ENCODE measurements around the gene LETMD1. TPM values are rescaled to one million over a fixed set of nuclear protein-coding genes. Genes with fewer than 3 reads are reported as not detected.

Gene LETMD1
- total RNA-seq, 1 donor from 2014 or later, result 25.3 TPM

DNA sequence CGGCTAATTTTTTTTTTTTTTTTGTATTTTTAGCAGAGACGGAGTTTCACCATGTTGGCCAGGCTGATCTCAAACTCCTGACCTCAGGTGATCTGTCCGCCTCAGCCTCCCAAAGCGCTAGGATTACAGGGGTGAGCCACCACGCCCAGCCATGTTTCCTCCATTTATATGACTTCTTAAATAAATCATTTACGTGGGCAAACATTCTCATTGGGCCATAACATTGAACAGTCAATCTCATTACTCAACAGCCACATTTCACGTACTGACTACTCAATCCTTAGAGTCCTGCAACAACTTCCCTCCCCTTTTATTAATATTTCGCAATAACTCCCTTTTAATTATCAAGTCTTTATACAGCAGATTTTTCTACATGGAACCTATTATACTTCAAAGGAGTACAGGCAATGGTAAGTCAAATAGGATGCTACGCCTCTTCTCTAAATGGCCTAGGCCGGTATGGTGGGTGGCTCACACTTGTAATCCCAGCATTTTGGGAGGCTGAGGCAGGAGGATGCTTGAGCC lies 42.6 kb downstream of the LETMD1 start:
- Mint-ChIP-seq H3K27me3 (ENCODE audit: low read depth) (no peaks in the 10 kb centered on the region), H3K27ac (ENCODE audit: unreplicated experiment) (no peak overlapping the region), H3K4me3 (ENCODE audit: unreplicated experiment) (no peak overlapping the region), H3K9me3 (ENCODE audit: low read depth) (no peaks in the 10 kb centered on the region), H3K4me1 (ENCODE audit: low read depth) (no peaks in the 10 kb centered on the region), H3K36me3 (ENCODE audit: low read depth) (peaks cover 8% of the 10 kb centered on the region)
- no peak for DNase-seq (ENCODE audit: low spot score)
- TF ChIP-seq, protein P1, sequence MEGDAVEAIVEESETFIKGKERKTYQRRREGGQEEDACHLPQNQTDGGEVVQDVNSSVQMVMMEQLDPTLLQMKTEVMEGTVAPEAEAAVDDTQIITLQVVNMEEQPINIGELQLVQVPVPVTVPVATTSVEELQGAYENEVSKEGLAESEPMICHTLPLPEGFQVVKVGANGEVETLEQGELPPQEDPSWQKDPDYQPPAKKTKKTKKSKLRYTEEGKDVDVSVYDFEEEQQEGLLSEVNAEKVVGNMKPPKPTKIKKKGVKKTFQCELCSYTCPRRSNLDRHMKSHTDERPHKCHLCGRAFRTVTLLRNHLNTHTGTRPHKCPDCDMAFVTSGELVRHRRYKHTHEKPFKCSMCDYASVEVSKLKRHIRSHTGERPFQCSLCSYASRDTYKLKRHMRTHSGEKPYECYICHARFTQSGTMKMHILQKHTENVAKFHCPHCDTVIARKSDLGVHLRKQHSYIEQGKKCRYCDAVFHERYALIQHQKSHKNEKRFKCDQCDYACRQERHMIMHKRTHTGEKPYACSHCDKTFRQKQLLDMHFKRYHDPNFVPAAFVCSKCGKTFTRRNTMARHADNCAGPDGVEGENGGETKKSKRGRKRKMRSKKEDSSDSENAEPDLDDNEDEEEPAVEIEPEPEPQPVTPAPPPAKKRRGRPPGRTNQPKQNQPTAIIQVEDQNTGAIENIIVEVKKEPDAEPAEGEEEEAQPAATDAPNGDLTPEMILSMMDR (IDR thresholded peaks at IDR 0.05), result no peak

DNA sequence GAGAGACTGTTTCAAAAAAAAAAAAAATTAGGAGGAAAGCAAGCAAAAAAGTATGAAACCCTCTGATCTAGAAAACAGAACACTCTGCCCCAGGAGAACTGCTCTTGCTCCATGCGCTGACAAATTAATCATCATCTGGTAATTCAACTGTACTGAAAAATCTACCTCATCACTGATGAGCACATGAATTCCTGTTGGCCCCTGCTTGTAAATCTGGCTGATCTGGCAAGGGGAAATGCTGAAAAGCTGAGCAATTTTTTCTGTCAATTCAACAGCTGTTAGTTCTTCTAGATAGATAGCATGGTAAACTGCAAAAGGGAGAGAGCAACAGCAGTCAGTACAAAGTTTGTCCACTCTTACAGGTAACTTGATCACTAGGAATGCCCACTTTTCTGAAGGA lies 50.5 kb downstream of the LETMD1 start:
- Mint-ChIP-seq H3K4me3 (ENCODE audit: unreplicated experiment) (no peak overlapping the region), H3K27ac (ENCODE audit: unreplicated experiment) (no peak overlapping the region), H3K4me1 (ENCODE audit: low read depth) (no peaks in the 10 kb centered on the region), H3K27me3 (ENCODE audit: low read depth) (no peaks in the 10 kb centered on the region), H3K36me3 (ENCODE audit: low read depth) (peaks cover 28% of the 10 kb centered on the region), H3K9me3 (ENCODE audit: low read depth) (no peaks in the 10 kb centered on the region)
- DNase-seq (ENCODE audit: low spot score), result no peak
- TF ChIP-seq, protein P1 (IDR thresholded peaks at IDR 0.05), result no peak

DNA sequence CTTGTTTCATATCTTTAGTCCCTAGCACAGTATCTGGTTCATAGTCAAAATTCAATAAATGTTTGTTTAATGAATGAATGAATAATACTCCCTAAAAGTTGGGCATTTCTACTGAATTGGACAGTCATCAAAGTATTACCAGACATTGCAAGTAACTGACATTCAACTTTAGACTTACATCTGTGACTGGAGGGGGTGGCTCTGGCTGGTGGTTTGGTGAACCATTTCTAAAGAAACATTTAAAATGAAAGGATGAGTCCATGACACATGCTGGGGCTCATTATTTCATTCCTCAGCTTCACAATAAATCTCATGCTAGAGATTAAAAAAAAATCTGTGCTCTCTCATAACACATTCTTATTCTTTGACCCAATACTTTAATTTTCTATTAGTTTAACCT lies 55.9 kb downstream of the LETMD1 start:
- DNase-seq (ENCODE audit: low spot score), result no peak
- no peaks in the 10 kb centered on the region for H3K27me3 Mint-ChIP-seq (ENCODE audit: low read depth)
- H3K4me1 Mint-ChIP-seq (ENCODE audit: low read depth), result no peaks in the 10 kb centered on the region
- no peak overlapping the region for H3K4me3 Mint-ChIP-seq (ENCODE audit: unreplicated experiment)
- TF ChIP-seq, protein P1 (IDR thresholded peaks at IDR 0.05), result no peak
- H3K36me3 Mint-ChIP-seq (ENCODE audit: low read depth), result peaks cover 26% of the 10 kb centered on the region
- no peak overlapping the region for H3K27ac Mint-ChIP-seq (ENCODE audit: unreplicated experiment)
- no peaks in the 10 kb centered on the region for H3K9me3 Mint-ChIP-seq (ENCODE audit: low read depth)

GRCh38 chr12:51108136-51108535 lies 60.0 kb downstream of the LETMD1 start:
- Mint-ChIP-seq H3K9me3 (ENCODE audit: low read depth) (no peaks in the 10 kb centered on the region), H3K4me3 (ENCODE audit: unreplicated experiment) (no peak overlapping the region), H3K36me3 (ENCODE audit: low read depth) (peaks cover 16% of the 10 kb centered on the region), H3K27ac (ENCODE audit: unreplicated experiment) (no peak overlapping the region), H3K4me1 (ENCODE audit: low read depth) (no peaks in the 10 kb centered on the region), H3K27me3 (ENCODE audit: low read depth) (no peaks in the 10 kb centered on the region)
- TF ChIP-seq, protein P1 (IDR thresholded peaks at IDR 0.05), result no peak
- no peak for DNase-seq (ENCODE audit: low spot score)

Other genes starting within 250 kb of the LETMD1 start
- gene TMPRSS12, start 205.4 kb upstream of the LETMD1 start, total RNA-seq, result not detected in 3 replicates
- gene HIGD1C, start 95.8 kb upstream of the LETMD1 start, total RNA-seq, result not detected in 3 replicates
- 26.8 to 41.4 TPM (median 33.0 TPM) in 3 replicates for gene SLC11A2, start 21.9 kb upstream of the LETMD1 start, total RNA-seq
- gene CSRNP2, start 35.3 kb downstream of the LETMD1 start, total RNA-seq, result 40.5 to 49.6 TPM (median 48.3 TPM) in 3 replicates
- gene TFCP2, start 124.8 kb downstream of the LETMD1 start, total RNA-seq, result 17.8 to 21.2 TPM (median 20.8 TPM) in 3 replicates
- 9.9 to 11.2 TPM (median 10.2 TPM) in 3 replicates for gene POU6F1, start 169.7 kb downstream of the LETMD1 start, total RNA-seq
- gene DAZAP2, start 190.5 kb downstream of the LETMD1 start, total RNA-seq, result 76.9 to 95.6 TPM (median 77.9 TPM) in 3 replicates
- gene SMAGP, start 222.1 kb downstream of the LETMD1 start, total RNA-seq, result 2.0 to 8.5 TPM (median 8.0 TPM) in 3 replicates

Data from chondrocyte (in vitro differentiated cells).